HG03135 (cell line): ENCODE measurements around the gene SMAP1.
"Not testable (repeated sequence)": the region's sequence is repeated elsewhere in the genome, so short reads cannot be mapped to it uniquely, and the experiment has no call there.

ENCODE experiments used
- ATAC-seq: cut with Tn5 transposase; IDR thresholded peaks from one replicate; pipeline ENCODE4 v1.9.1; 2021; ENCODE audit warnings: mild to moderate bottlenecking, moderate library complexity; ENCODE audit not compliant: unreplicated experiment

Gene SMAP1

GRCh38 chr6:70739534-70739933 is 71.9 kb downstream of the SMAP1 start:
- ATAC-seq = no peak

- not testable (repeated sequence) for ATAC-seq
Observed at GRCh38 chr6:70740746-70741145, 73.1 kb downstream of the SMAP1 start.

GRCh38 chr6:70742462-70742861 is 74.8 kb downstream of the SMAP1 start:
- ATAC-seq = not testable (repeated sequence)

- ATAC-seq = no peak
Observed at GRCh38 chr6:70753870-70754380, 86.2 kb downstream of the SMAP1 start.

GRCh38 chr6:70758883-70759282 is 91.2 kb downstream of the SMAP1 start:
- no peak for ATAC-seq

GRCh38 chr6:70763754-70764510 is 96.2 kb downstream of the SMAP1 start:
- ATAC-seq = no peak

- ATAC-seq = no peak
Observed at GRCh38 chr6:70764706-70765105, 97.0 kb downstream of the SMAP1 start.

GRCh38 chr6:70771351-70771750 is 103.7 kb downstream of the SMAP1 start:
- not testable (repeated sequence) for ATAC-seq

GRCh38 chr6:70779934-70780333 is 112.3 kb downstream of the SMAP1 start:
- no peak for ATAC-seq

- no peak for ATAC-seq
Observed at GRCh38 chr6:70790483-70791224, 123.0 kb downstream of the SMAP1 start.

GRCh38 chr6:70797625-70798024 is 129.9 kb downstream of the SMAP1 start:
- peak; percentile 92 for ATAC-seq

GRCh38 chr6:70806086-70806485 is 138.4 kb downstream of the SMAP1 start:
- ATAC-seq = no peak

GRCh38 chr6:70811788-70812187 is 144.1 kb downstream of the SMAP1 start:
- ATAC-seq = no peak

- no peak for ATAC-seq
Observed at GRCh38 chr6:70813885-70814284, 146.2 kb downstream of the SMAP1 start.

GRCh38 chr6:70819646-70820045 is 152.0 kb downstream of the SMAP1 start:
- no peak for ATAC-seq

- ATAC-seq = no peak
Observed at GRCh38 chr6:70820778-70821177, 153.1 kb downstream of the SMAP1 start.

- no peak for ATAC-seq
Observed at GRCh38 chr6:70821751-70822150, 154.1 kb downstream of the SMAP1 start.

GRCh38 chr6:70823651-70824050 is 156.0 kb downstream of the SMAP1 start:
- ATAC-seq = no peak

GRCh38 chr6:70831427-70831826 is 163.7 kb downstream of the SMAP1 start:
- ATAC-seq = no peak

GRCh38 chr6:70834520-70834919 is 166.8 kb downstream of the SMAP1 start:
- ATAC-seq = no peak

GRCh38 chr6:70838907-70839285 is 171.2 kb downstream of the SMAP1 start:
- no peak for ATAC-seq
